ENCODE data around the gene CHST9.

CHST9 gene

DNA sequence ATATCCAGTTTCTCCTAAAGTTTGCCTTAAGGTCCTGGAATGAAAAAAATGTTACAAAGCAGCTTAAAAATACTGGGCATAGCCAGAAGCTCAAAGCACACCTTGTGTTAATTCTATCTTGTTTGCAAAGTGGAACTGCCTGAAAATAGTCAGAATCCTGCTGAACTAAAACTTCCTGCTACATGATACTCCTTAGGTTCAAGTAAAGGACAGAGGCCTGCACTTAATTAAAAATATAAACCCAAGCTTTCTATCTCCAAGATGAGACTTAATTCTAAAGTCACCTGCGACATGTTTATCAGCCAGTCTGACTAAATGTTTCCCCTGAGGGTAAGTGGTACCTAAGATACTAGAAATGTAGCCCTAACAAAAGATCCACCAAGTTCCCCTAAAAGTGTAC, 103.4 kb downstream of the CHST9 start:
- DNase-seq, result no peak

DNA sequence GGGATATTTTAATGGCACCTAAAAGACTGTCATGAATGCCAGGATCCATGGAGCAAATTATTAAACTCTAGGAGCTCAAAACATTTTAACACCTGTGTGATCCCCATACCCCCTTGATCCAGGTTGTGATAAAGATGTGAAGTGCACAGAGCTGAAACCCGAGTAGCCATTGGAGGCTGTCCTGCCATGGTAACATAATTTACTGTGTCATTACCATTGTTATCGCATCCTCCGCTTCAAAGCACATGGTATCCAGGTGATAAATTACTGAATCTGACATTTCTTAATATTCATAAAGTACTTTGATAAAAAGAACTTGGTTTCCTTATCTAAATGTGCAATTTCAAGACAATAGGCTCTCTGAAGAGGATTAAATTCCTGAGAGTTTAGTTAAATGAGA, 109.3 kb downstream of the CHST9 start:
- peak; percentile 68 for DNase-seq

DNA sequence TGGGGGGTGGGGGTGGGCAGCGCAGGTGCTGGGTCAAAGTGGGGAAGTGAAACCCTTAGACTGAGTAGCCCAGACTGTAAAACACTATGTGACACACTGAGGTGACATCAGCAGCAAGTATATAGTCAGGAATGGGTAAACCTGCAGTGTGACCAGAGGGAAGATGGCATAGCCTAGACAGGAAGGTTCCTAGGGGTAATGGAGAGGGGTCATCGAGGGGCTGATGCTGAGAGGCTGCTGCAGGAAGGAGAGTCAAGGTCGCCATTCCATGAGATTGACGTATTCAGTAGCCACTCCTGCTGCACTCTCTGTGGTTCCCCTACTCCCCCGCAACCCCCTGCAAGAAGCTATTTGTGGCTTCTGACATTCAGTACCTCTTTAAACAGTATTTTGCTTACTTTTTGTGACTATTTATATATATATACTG, 111.7 kb downstream of the CHST9 start:
- no peak for DNase-seq

DNA sequence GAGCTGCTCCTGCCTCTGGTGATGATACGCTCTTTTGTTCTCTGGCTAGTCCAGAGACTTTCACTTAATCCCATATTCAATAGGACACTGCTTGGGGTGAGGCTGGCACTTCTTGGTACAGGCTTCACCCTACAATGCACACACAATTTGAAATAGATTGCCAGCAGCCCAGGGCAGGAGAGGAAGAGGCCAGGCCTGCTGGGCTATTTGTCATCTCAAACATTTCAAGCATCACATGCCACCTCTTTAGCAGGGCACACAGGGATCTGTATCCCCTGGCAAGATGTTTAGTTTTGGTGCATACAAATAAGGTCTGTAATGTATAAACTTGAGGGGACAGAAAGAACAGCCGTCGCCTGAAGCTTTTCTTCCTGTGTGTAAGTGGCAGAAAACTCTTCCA, 120.4 kb downstream of the CHST9 start:
- no peak for DNase-seq

DNA sequence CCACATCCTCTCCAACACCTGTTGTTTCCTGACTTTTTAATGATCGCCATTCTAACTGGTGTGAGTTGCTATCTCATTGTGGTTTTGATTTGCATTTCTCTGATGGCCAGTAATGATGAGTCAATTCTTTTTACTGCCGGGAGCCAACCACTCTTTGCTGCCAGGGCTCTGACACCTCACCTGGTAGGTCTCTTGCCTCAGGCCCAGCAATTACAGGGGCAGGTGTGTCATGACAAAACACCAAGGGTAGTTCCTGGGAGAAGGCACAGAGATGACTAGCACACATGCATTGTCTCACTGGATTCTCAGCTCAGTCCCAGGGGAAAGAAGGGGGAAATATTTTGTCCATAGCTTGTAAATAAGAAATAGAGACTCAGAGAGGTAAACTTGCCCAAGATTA, 122.3 kb downstream of the CHST9 start:
- DNase-seq, result no peak

DNA sequence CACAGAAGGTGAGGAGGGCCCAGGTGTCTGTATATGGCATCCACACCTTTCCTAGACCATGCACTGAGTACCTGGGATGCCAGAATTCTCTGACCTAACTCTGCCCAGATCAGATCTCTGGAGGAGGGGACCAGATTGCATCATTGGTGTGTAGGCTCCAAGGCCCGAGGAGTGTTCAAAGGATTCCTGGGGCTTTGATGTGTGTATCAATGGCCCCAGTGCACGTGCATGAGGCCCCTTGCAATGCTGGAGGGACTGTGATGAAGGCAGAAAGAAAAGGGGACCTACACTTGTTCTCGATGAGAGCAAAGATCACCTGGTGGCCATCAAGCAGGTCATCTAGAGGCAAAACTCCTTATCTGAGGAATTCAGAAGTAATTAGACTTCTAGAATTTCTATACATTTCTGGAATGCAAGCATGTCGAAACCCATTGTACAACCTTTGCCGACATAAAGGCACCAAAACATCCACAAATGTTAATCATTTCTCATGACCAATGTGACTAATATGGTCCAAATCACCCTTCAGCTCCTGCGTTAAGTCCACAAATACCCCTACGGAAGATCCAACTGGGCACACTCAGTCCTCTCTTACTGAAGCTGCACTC, 123.5 kb downstream of the CHST9 start:
- DNase-seq, result no peak

DNA sequence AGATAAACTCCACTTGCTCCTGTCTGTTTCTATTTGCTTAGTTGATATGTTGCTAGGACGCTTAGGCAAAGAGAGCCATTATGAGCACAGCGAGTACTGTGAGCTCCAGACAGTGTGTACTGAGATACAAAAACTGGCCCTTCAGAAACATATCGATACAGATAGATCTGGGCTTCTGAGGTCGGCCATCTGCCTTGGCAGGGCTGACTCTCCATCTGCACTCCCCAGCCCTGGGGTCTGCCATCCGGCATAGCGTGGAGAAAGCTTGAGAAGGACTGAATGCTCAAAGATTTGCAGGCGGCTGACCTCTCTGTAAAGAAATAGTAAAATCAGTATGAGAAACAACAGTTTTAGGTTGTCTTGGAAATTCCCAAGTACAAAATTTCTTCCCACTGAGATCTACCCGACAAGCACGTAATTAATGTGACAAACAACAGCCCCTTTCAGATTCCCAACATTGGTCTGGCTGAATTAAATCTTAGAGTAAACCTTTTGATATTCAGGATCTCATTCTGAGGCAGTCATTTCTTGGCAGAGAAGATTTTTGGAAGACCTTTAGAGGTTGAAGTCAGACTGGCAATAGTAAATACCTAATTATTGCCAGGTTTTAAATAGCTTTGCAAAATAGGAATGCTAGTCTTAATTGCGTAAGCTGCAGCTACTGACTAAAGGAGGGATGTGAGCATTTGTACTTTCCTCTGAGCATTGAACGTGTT, 127.4 kb downstream of the CHST9 start:
- no peak for DNase-seq

DNA sequence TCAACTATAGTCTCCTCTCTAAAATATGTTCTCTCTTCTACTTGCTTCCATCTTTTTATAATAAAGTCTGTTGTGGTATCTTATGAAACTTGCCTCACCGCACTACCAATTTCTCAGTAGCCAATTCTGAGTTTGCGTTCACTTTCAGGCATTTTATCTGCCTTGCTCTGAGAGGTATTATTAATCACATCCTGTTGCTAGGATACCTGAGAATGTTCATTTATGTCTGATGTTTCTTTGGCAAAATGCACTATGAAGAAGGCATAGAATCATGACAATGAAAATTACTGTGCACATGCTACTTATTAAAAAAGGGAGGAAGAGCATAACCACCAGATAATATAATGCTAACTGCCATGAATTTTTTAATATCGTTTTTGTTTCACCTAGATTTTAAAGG, 130.2 kb downstream of the CHST9 start:
- DNase-seq, result no peak

DNA sequence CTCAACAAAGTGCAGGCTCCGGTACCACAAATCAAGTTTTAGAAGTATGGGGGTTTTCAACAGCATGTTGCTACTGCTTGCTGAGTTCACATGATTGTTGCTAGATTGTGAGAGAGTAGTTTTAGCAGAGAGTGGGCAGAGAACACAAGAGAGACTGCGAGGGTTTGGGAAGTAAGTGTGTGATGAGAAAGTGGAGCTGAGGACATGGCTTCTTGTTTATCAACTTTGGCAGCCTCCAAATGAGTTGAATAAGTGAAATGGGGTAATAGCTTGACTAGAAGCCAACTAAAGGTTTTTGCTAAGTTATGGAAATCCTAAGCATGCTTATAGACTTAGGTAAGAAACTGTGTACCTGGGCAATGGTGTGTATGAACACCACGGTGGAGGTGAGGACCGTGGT, 135.1 kb downstream of the CHST9 start:
- DNase-seq, result no peak

DNA sequence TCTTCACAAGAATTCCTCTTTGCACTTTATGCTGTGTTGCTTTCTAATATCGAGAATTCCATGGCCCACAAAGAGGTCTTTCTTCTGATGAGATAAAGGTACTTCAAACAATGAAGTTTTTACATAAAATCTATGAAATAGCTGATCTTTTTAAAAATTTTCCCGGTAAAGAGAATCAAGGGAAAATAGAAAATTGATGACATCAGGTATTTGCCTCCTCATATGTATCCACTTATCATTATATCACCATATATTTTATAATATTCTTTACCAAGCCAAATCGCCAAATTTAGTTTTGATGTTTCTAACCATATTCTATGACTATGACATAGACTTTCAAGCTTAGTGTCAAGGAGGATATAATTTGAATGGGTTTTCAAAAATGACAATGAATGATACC, 139.8 kb downstream of the CHST9 start:
- no peak for DNase-seq

DNA sequence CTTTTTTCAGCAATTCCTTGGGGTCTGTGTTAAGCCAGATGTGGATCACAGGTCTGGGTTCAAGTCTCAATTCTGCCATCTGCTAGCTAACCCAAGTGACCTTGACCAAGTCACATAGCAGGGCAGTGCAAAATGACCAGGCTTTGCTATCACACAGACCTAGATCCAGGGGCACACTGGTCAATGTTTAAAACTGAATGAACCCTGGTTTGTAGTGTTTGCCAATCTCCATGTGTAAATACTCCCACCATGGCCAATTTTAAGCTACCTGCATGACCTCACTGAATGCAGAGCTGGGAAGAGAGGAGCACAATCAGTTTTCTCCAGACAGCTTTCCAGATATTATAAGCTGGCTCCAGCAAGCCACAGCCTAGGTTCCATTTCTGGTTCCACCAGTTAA, 142.9 kb downstream of the CHST9 start:
- no peak for DNase-seq

DNA sequence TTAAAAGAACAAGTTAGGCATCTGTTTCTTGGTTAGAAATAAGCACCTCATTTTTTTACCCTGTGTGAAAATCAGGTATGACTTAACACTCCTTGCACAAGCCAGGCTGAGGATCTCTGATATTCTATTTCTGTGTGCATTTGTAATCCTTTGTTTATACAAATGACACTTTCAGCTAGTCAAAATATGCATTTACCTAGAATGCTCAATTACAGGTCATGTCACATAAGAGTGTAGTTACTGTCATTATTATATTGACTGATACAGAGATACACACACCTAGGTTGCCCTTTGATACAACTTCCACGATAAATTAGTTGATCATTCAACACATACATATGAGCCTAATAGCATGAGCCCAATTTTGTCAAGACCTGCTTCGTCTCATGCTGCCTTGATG, 144.3 kb downstream of the CHST9 start:
- no peak for DNase-seq

DNA sequence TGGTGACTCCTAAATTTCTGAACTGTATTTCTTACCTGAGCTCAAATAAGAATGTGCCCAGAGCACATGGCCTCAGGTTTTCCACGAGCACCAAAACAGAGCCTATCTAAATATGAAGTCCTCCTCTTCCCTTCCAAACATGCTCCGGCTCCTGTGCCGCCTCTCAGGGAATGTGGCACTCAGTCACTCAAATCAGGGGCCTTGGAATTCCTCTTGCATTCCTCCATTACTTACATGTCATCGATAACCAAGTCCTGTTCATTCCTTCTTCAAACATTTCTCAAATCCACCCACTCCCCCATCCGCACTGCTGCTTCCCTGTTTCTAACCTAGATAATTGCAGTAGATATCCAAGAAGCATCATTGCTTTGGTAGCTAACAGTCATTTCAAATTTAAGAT, 151.4 kb downstream of the CHST9 start:
- DNase-seq, result no peak

DNA sequence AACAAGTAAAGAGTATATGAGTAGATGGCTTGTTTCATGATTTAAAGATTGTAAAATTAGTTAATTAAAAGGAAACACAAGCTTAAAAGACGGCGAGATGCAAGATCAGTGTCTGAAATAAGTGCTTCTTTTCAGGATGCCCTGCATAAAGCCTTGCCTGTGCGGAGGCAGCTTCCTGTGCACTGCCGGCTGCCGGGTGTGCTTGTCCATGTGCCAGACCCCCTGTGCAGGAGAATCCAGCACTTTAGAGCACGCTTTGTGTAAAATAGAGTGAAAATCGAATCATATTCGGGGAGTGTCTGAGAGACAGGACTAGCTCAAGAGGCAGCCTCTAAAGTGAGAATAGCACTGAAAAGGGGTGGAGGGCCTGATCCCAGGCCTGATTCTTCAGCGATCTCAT, 154.7 kb downstream of the CHST9 start:
- DNase-seq, result no peak

DNA sequence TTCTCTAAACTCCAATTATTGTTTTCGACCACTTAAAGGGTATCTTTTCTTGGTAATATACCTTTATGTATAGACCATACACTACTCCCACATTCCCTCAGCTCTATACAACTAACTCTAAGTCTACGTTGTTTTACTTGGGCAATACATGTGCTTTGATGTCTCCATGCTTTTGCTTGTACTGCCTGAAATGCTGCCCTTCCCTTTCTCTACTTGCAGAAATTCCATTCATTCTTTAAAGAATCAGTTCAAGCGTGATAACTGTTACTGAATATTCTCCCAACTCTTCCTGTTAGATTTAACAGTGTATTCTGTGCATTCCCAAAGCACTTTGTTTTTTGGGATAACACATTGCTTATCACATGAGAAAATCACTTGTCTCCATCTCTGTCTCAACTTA, 162.6 kb downstream of the CHST9 start:
- no peak for DNase-seq

DNA sequence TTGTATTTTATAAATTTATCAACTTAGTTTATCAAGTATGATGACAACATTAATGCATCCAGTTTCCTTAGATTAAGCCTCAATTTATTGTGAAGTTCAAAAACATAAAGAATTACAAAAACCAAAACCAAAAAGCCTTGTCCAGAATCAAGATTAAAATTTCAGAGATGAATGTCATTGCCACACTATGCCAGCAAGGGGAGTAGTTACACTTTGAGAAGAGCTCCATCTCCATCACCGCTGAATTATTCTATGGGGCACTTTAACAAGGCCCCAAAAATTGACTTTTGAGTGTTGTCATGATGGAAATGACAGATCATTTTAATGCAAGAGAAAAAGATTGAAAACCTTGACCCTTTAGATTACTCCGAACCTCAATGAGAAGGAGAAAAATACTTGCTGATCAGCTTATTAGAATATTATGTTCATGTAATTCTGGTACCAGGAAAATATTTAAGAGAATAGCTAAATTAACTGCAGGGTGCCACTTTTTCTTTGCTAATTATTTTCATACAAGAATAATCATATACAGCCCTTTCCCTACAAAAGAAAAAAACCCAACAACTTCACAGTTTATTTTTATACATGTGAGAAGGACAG, 167.1 kb downstream of the CHST9 start:
- no peak for DNase-seq

DNA sequence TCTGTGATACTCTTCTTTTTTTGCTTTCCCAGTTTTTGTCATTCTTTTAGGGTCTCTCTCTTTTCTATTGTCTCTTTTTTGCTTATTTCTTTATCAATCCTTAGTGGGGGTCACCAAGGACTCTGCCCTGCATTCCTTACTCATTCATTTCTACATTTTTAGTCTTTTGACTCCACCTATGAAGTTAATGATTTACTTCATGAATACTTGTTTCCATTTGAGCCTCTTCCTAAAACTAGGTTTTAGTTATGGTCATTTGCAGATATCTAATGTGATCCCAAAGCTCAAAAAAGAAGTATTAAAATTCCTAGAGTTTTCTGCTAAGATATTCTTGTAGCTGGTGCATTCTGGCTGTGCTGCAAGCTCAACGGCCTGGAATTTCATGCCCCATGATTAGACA, 170.3 kb downstream of the CHST9 start:
- no peak for DNase-seq

DNA sequence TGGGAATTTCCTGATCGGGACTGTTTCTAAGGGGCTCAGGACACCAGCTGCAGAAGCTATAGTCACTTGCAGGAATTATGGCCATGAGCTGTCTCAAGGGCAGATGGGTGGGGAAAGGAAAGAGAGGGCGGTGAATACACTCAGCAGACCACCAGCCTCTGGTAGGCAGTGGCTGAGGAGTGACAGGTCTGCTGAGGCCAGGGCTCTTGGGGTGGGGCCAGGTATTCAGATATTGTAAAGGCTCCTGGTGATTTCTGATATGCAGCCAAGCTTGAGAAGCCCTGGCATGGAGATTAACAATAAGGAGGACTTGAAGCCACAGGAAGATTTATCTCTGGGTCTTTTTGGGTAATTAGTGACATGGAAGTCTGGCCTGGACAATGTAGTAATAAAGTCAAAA, 174.3 kb downstream of the CHST9 start:
- no peak for DNase-seq

DNA sequence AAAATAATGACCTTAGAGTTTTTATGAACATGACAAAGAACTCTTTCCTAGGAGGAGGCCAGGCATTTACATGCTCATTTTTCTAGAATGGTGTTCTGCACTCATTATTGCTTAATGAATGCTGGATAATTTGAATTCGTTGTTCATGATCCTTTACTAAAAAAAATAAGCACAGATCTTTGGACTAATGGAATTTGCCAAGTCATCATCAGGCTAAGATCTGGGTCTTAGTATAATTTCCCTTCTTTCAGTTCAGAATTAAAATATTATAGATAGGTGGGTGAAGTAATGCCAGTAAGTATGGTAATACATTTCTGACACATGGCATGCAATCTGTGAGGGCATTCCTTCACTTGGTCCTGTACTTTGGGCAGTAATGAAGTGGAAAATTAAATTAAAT, 175.8 kb downstream of the CHST9 start:
- DNase-seq, result no peak

DNA sequence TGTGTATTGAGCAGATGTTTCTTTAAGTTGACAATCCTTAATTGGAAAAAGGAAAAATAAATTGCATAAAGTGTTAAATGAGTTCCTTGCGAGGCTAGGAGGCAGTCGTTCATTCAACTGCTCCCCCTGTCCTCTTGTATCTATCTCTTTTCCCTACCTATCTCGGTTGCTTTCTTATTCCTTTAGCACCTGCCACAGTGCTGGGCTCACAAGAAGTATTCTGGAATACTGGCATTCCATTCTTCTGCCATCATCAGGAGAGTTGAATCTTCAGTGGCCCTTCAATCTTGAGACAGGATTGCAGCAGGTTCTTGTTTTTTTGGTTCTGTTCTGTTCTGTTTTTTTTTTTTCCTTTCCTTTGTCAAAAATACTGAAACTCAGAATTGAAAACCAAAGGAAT, 176.5 kb downstream of the CHST9 start:
- no peak for DNase-seq

DNA sequence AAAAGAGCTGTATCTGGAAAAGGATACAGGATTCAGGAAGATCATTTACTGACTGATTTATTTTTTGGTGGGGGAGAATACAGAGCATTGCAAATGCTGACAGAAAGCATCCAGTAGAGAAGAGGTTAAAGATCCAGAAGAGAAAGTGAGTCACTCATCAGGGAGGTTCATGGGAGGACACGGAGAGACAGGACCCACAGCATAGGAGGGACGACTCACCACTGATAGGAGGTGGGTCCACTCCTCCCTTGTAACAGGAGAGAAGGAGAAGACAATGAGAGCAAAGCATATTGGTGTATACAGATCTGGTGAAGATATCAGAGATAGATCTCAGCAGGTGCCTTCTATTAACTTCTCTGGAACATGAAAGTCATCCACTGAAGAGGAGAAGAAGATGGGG, 177.2 kb downstream of the CHST9 start:
- no peak for DNase-seq

DNA sequence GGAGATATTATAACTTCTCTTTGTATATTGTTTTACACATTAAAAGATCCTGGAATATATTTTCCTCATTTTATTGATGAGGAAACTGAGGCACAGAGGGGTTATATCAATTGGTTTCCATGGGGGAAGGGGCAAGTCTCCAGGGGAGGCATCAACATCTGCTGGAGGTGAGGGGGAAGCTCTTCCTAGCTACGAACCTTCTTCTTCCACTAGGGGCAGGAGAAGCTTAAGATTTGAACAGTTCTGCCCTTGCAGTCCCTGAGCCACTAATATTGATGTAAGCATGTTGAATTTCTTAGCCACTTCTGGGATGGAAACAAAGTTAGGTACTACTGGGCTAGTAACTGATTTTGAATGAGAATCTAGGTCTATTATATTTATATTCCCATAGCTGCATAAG, 179.5 kb downstream of the CHST9 start:
- no peak for DNase-seq

DNA sequence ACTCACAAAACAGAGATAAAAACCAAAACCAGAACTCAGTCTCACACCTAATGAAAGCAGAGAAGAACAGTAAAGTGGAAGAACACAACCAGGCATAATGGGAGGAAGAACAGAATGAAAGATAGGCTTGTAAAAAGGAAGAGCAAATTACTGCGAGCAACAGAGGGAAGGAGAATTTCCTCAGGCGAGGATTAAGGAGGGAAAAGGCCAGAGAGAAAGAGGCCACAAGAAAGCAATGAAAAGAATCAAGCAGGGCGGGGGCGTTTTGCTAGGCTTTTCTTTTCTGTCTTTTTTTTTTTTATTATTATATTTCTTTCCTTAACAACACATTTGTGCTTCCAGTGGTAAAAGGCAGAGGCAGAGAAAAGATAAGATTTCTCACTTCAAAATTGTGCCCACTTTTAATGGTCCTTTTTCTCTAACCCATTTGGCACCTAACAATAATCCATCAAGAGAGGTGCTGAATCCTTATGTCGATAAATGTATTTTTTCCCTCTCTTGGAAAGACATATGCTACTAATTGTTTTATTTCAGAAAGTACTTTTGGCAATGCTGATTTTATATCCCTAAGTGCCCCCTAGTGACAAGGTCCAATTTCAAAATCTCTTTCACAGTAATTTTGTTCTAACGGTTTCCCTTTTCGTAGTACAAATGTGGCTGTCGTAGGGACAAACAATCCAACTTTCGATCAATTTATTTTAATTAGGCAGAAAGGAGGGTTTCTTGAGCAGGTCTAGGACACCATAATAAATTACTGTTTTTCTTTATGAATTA, 180.9 kb downstream of the CHST9 start:
- DNase-seq, result no peak

DNA sequence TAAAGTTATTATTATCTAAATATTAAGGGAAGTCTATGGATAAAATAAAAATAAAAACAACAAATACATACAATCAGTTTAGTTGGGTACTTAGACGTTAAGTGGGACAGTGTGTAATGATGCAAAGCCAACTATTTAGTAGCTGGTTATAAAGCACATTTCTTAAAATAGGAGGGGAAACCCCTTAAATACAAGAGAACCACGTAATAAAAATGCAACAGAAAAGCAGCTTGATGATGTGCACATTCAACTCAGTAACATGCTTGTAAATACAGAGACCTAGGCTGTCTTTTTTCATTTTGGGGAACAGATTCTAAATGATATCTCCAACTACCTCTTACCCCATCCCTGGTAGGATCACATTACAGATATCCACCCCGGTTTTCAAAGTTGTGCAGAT, 185.3 kb downstream of the CHST9 start:
- DNase-seq, result no peak

All from NCI-H1105 (cell line).